ENCODE measurements around the gene RPL22. TPM values are rescaled to one million over a fixed set of nuclear protein-coding genes. Genes with fewer than 3 reads are reported as not detected.

RPL22 gene
- total RNA-seq, 2 donors from 2014 or later, result 121 to 213 TPM

DNA sequence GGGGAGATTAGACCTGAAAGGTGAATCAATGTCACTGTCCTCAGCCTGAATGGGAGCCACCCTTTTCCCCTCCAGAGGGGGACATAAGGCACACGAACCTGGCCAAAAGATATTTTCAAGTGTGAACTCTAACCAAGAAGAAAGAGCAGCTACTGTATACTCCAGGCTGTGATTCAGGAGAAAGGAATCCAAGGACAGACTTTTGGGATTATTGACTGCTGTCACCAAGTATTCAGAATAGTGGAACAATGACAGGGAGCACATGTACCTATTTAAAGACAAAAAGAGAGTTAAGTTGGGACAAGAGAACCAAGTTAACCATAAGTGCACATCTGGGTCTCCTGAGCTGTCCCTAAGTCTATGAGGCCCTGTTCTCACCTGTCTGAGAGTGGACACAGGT, 34.0 kb upstream of the RPL22 start:
- no peak overlapping the region for H3K27ac ChIP-seq
- H3K36me3 ChIP-seq, result no peaks in the 10 kb centered on the region
- H3K4me3 ChIP-seq, result no peak overlapping the region
- TF ChIP-seq CTCF (IDR thresholded peaks at IDR 0.05), result no peak
- TF ChIP-seq POLR2A (IDR thresholded peaks at IDR 0.05), result no peak
- no peak for TF ChIP-seq POLR2AphosphoS5 (IDR thresholded peaks at IDR 0.05)
- intact Hi-C loops (cut with DNase I), result no loop called here
- no peak for DNase-seq (ENCODE audit: low spot score)
- no peaks in the 10 kb centered on the region for H3K9me3 ChIP-seq
- WGBS, result 50% methylated on average over 1 of the region's 1 CpG
- H3K4me1 ChIP-seq (replicated peaks), result peaks cover 6% of the 10 kb centered on the region
- no peaks in the 10 kb centered on the region for H3K27me3 ChIP-seq (replicated peaks; ENCODE audit: insufficient read depth)

GRCh38 chr1:6225651-6226050, 26.3 kb upstream of the RPL22 start:
- H3K27me3 ChIP-seq (replicated peaks; ENCODE audit: insufficient read depth), result no peaks in the 10 kb centered on the region
- TF ChIP-seq POLR2AphosphoS5 (IDR thresholded peaks at IDR 0.05) (no peak), POLR2A (IDR thresholded peaks at IDR 0.05) (no peak), CTCF (IDR thresholded peaks at IDR 0.05) (no peak)

GRCh38 chr1:6224718-6225117, 25.3 kb upstream of the RPL22 start:
- Histone ChIP-seq H3K27ac (no peak overlapping the region), H3K36me3 (peaks cover 0 to 16% of the 10 kb centered on the region in 2 donors), H3K27me3 (replicated peaks; ENCODE audit: insufficient read depth) (no peaks in the 10 kb centered on the region), H3K4me1 (replicated peaks) (no peaks in the 10 kb centered on the region), H3K4me3 (no peak overlapping the region), H3K9me3 (no peaks in the 10 kb centered on the region)
- WGBS, result 84% methylated on average over 15 of the region's 15 CpGs
- no peak for TF ChIP-seq POLR2AphosphoS5 (IDR thresholded peaks at IDR 0.05)
- no peak for TF ChIP-seq POLR2A (IDR thresholded peaks at IDR 0.05)
- TF ChIP-seq CTCF (IDR thresholded peaks at IDR 0.05), result no peak
- intact Hi-C loops (cut with DNase I), result no loop called here
- no peak for DNase-seq (ENCODE audit: low spot score)

More at GRCh38 chr1:6225651-6226050, 26.3 kb upstream of the RPL22 start:
- Histone ChIP-seq H3K4me3 (no peak overlapping the region), H3K9me3 (no peaks in the 10 kb centered on the region), H3K36me3 (peaks cover 0 to 16% of the 10 kb centered on the region in 2 donors), H3K4me1 (replicated peaks) (no peaks in the 10 kb centered on the region), H3K27ac (no peak overlapping the region)
- WGBS, result 92% methylated on average over 8 of the region's 8 CpGs
- no peak for DNase-seq (ENCODE audit: low spot score)
- intact Hi-C loops (cut with DNase I), result no loop called here

DNA sequence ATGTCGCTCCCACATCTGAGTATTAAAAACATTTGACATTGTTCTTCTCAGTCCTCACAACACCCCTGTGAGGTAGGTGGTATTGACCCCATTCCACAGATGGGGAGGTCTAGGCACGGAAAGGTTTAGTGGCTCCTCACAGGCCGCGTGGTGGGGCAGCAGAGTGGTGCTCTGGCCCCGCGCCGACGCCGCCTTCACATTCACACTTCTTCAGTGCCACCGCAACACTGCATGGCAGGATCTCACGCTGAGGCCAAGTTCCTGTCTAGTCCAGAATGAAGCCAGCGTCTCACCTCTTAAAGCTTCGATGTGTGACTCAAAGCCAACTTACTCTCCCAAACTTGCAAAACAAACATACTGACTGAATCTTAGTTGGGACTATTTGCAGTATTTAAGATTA, 24.2 kb upstream of the RPL22 start:
- no peaks in the 10 kb centered on the region for H3K9me3 ChIP-seq
- H3K4me1 ChIP-seq (replicated peaks), result no peaks in the 10 kb centered on the region
- H3K27ac ChIP-seq, result no peak overlapping the region
- WGBS, result 93% methylated on average over 13 of the region's 13 CpGs
- no peak overlapping the region for H3K4me3 ChIP-seq
- DNase-seq (ENCODE audit: low spot score), result no peak
- H3K27me3 ChIP-seq (replicated peaks; ENCODE audit: insufficient read depth), result no peaks in the 10 kb centered on the region
- peaks cover 0 to 16% of the 10 kb centered on the region in 2 donors for H3K36me3 ChIP-seq
- no peak for TF ChIP-seq CTCF (IDR thresholded peaks at IDR 0.05)
- TF ChIP-seq POLR2AphosphoS5 (IDR thresholded peaks at IDR 0.05), result no peak
- TF ChIP-seq POLR2A (IDR thresholded peaks at IDR 0.05), result no peak
- intact Hi-C loops (cut with DNase I), result no loop called here

DNA sequence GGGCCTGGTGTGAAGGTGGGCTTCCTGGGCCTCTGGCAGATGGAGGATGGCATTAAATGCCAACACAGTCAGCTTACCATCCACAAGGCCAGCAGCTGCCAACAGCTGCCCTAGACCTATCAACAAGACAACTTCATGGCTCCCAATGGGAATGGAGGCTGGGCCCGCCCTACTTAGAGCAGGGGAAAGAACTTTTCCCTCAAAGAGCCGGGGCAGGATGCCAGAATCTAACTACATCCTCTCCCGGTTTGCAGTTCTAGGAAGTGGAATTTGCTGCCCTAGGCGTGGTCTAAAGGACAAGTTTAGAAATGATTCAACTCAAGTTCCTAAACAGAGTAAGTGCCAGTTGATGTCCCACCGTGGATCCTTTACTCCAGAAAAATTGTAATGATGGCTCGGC, 23.2 kb upstream of the RPL22 start:
- no peak overlapping the region for H3K27ac ChIP-seq
- no peaks in the 10 kb centered on the region for H3K27me3 ChIP-seq (replicated peaks; ENCODE audit: insufficient read depth)
- no peak for DNase-seq (ENCODE audit: low spot score)
- H3K36me3 ChIP-seq, result peaks cover 0 to 16% of the 10 kb centered on the region in 2 donors
- H3K9me3 ChIP-seq, result no peaks in the 10 kb centered on the region
- no peak overlapping the region for H3K4me3 ChIP-seq
- H3K4me1 ChIP-seq (replicated peaks), result no peaks in the 10 kb centered on the region
- TF ChIP-seq CTCF (IDR thresholded peaks at IDR 0.05) (no peak), POLR2AphosphoS5 (IDR thresholded peaks at IDR 0.05) (no peak), POLR2A (IDR thresholded peaks at IDR 0.05) (no peak)
- intact Hi-C loops (cut with DNase I), result no loop called here
- WGBS, result 66% methylated on average over 6 of the region's 6 CpGs

All from prostate gland (tissue), 2 donors.